Neural cell (in vitro differentiated cells): ENCODE measurements around the gene GUF1. TPM values are rescaled to one million over a fixed set of nuclear protein-coding genes. Genes with fewer than 3 reads are reported as not detected.

Source experiments
- H2AFZ ChIP-seq: fragments of 200-600, 300-800 bp; sonication (generic), shearing (Covaris generic); 2 replicates; pipeline ENCODE4 v1.6.0; 2014; ENCODE audit warnings: low read depth, mild to moderate bottlenecking, antibody characterized with exemption, low read length, moderate library complexity
- H3F3A ChIP-seq: fragments of 200-600 bp; shearing (Covaris generic); 2 replicates; pipeline ENCODE4 v1.6.1; 2016; ENCODE audit warnings: mild to moderate bottlenecking, moderate library complexity, mixed read lengths, antibody characterized with exemption, low read length; ENCODE audit not compliant: insufficient read depth, poor library complexity, severe bottlenecking
- H3K27ac ChIP-seq: fragments of 200-600, 300-800 bp; sonication (generic), shearing (Covaris generic); 2 replicates; pipeline ENCODE4 v1.5.1; 2014; ENCODE audit warnings: mild to moderate bottlenecking, low read length, moderate library complexity
- H3K27me3 ChIP-seq: fragments of 300-800, 200-600 bp; sonication (generic), shearing (Covaris generic); 2 replicates; pipeline ENCODE4 v1.6.0; 2014; ENCODE audit warnings: mild to moderate bottlenecking, low read depth, low read length, moderate library complexity; ENCODE audit not compliant: insufficient read depth
- H3K36me3 ChIP-seq: fragments of 300-800, 200-600 bp; sonication (generic), shearing (Covaris generic); 2 replicates; pipeline ENCODE4 v1.5.1; 2014; ENCODE audit warnings: mild to moderate bottlenecking, antibody characterized with exemption, low read length, moderate library complexity; ENCODE audit not compliant: insufficient read depth
- H3K4me2 ChIP-seq: fragments of 300-800, 200-600 bp; sonication (generic), shearing (Covaris generic); 2 replicates; pipeline ENCODE4 v1.6.0; 2014; ENCODE audit warnings: mild to moderate bottlenecking, low read length
- H3K4me3 ChIP-seq: fragments of 300-800, 200-600 bp; sonication (generic), shearing (Covaris generic); 2 replicates; pipeline ENCODE4 v1.5.1; 2014; ENCODE audit warnings: mild to moderate bottlenecking, low read length, moderate library complexity
- H3K79me2 ChIP-seq: fragments of 200-600 bp; shearing (Covaris generic); replicated peaks from 2 replicates; pipeline ENCODE4 v1.6.0; 2014; ENCODE audit warnings: mild to moderate bottlenecking, low read length, moderate library complexity; ENCODE audit not compliant: insufficient read depth
- H3K9ac ChIP-seq: fragments of 300-800, 200-600 bp; sonication (generic), shearing (Covaris generic); 2 replicates; pipeline ENCODE4 v1.6.1; 2016; ENCODE audit warnings: mild to moderate bottlenecking, low read length, mixed read lengths
- H3K9me2 ChIP-seq: fragments of 200-600 bp; shearing (Covaris generic); 2 replicates; pipeline ENCODE4 v1.6.1; 2016; ENCODE audit warnings: mild to moderate bottlenecking, low read length, mixed read lengths; ENCODE audit not compliant: insufficient read depth
- H3K9me3 ChIP-seq: fragments of 200-600, 300-800 bp; sonication (generic), shearing (Covaris generic); 2 replicates; pipeline ENCODE4 v1.6.1; 2016; ENCODE audit warnings: mild to moderate bottlenecking, mixed run types, low read length, moderate library complexity, mixed read lengths
- H4K20me1 ChIP-seq: fragments of 200-600 bp; shearing (Covaris generic); 2 replicates; pipeline ENCODE4 v1.6.1; 2016; ENCODE audit warnings: mild to moderate bottlenecking, mixed run types; ENCODE audit not compliant: insufficient read depth
- CTCF ChIP-seq: fragments of 450-650 bp; IDR thresholded peaks from 2 replicates; pipeline ENCODE4 v1.5.1; 2014; ENCODE audit warnings: antibody characterized with exemption, mild to moderate bottlenecking, moderate library complexity; ENCODE audit not compliant: poor library complexity, severe bottlenecking
- EP300 ChIP-seq: fragments of 450-650 bp; conservative IDR thresholded peaks from 2 replicates; pipeline ENCODE4 v1.6.1; 2014; ENCODE audit warnings: antibody characterized with exemption, mild to moderate bottlenecking, moderate library complexity; ENCODE audit not compliant: poor library complexity, severe bottlenecking
- EZH2 ChIP-seq: fragments of 200-600, 300-800 bp; shearing (Covaris generic), sonication (generic); IDR thresholded peaks from 2 replicates; pipeline ENCODE4 v1.6.1; 2014; ENCODE audit warnings: antibody characterized with exemption, low read length, borderline replicate concordance, mild to moderate bottlenecking; ENCODE audit not compliant: insufficient read depth, poor library complexity, severe bottlenecking
- MXI1 ChIP-seq: fragments of 450-650 bp; conservative IDR thresholded peaks from 2 replicates; pipeline ENCODE4 v1.6.1; 2014; ENCODE audit warnings: antibody characterized with exemption, mild to moderate bottlenecking; ENCODE audit not compliant: poor library complexity, severe bottlenecking
- POLR2AphosphoS5 ChIP-seq: IDR thresholded peaks from 2 replicates; pipeline ENCODE4 v1.6.1; 2012
- RAD21 ChIP-seq: fragments of 450-650 bp; conservative IDR thresholded peaks from 2 replicates; pipeline ENCODE4 v1.6.1; 2014; ENCODE audit warnings: antibody characterized with exemption, mild to moderate bottlenecking, moderate library complexity
- REST ChIP-seq: IDR thresholded peaks from 2 replicates; pipeline ENCODE4 v1.6.1; 2012; ENCODE audit warnings: borderline replicate concordance
- SMC3 ChIP-seq: fragments of 450-650 bp; conservative IDR thresholded peaks from 2 replicates; pipeline ENCODE4 v1.6.1; 2014; ENCODE audit warnings: antibody characterized with exemption, mild to moderate bottlenecking, moderate library complexity; ENCODE audit not compliant: poor library complexity
- TAF1 ChIP-seq: IDR thresholded peaks from 2 replicates; pipeline ENCODE4 v1.6.1; 2012; ENCODE audit warnings: low read depth
- polyA plus RNA-seq: library from polyadenylated mRNA; depleted of rRNA; stranded (reverse); fragments of >200 nt; gene quantifications from 2 replicates; pipeline ENCODE4 v1.2.3, GENCODE V29; 2014

GUF1 gene
- polyA plus RNA-seq, 1 donor from 2014 or later, result 15.5 TPM

GRCh38 chr4:44661940-44662622 lies 16.1 kb upstream of the GUF1 start:
- Histone ChIP-seq H3K9me3 (no peaks in the 10 kb centered on the region), H3K27me3 (no peaks in the 10 kb centered on the region), H3K27ac (no peak overlapping the region), H3K4me3 (no peak overlapping the region), H3K36me3 (no peaks in the 10 kb centered on the region), H3K4me2 (no peak overlapping the region), H2AFZ (no peak overlapping the region), H3K9me2 (no peaks in the 10 kb centered on the region), H3F3A (no peaks in the 10 kb centered on the region), H3K79me2 (no peaks in the 10 kb centered on the region), H3K9ac (no peak overlapping the region), H4K20me1 (no peaks in the 10 kb centered on the region)
- TF ChIP-seq REST (no peak), EZH2 (no peak), SMC3 (no peak), MXI1 (no peak), RAD21 (no peak), CTCF (no peak), TAF1 (no peak), POLR2AphosphoS5 (no peak), EP300 (no peak)

- no peaks in the 10 kb centered on the region for H3F3A ChIP-seq
- H3K27ac ChIP-seq, result no peak overlapping the region
- no peak overlapping the region for H2AFZ ChIP-seq
- no peak overlapping the region for H3K4me3 ChIP-seq
- no peak overlapping the region for H3K4me2 ChIP-seq
- H4K20me1 ChIP-seq, result no peaks in the 10 kb centered on the region
- H3K36me3 ChIP-seq, result no peaks in the 10 kb centered on the region
- no peak overlapping the region for H3K9ac ChIP-seq
- H3K27me3 ChIP-seq, result no peaks in the 10 kb centered on the region
- TF ChIP-seq REST (no peak), CTCF (no peak), RAD21 (no peak), SMC3 (no peak), POLR2AphosphoS5 (no peak), EP300 (no peak), EZH2 (no peak), MXI1 (no peak), TAF1 (no peak)
- no peaks in the 10 kb centered on the region for H3K9me3 ChIP-seq
- no peaks in the 10 kb centered on the region for H3K9me2 ChIP-seq
- no peaks in the 10 kb centered on the region for H3K79me2 ChIP-seq
Measured at GRCh38 chr4:44662623-44663005, 15.6 kb upstream of the GUF1 start.
